Activated CD4-positive, alpha-beta T cell treated with anti-CD3 and anti-CD28 coated beads for 1 hour (primary cell): ENCODE results near the gene NETO1.

Experiments
- DNase-seq: peaks from one replicate; pipeline ENCODE4 v3.0.0-alpha.2; 2020

The NETO1 gene

GRCh38 chr18:72843743-72844142 is 24.0 kb downstream of the NETO1 start:
- no peak for DNase-seq

- DNase-seq: no peak
Observed at GRCh38 chr18:72840109-72840508, 27.7 kb downstream of the NETO1 start.

- no peak for DNase-seq
Observed at GRCh38 chr18:72834731-72835130, 33.1 kb downstream of the NETO1 start.

- no peak for DNase-seq
Observed at GRCh38 chr18:72833471-72833870, 34.3 kb downstream of the NETO1 start.

- no peak for DNase-seq
Observed at GRCh38 chr18:72830109-72830508, 37.7 kb downstream of the NETO1 start.

GRCh38 chr18:72828601-72829000 is 39.2 kb downstream of the NETO1 start:
- DNase-seq: no peak

GRCh38 chr18:72826736-72827135 is 41.1 kb downstream of the NETO1 start:
- DNase-seq: no peak

GRCh38 chr18:72823345-72823744 is 44.4 kb downstream of the NETO1 start:
- DNase-seq: no peak

- no peak for DNase-seq
Observed at GRCh38 chr18:72822202-72822601, 45.6 kb downstream of the NETO1 start.

GRCh38 chr18:72820571-72820970 is 47.2 kb downstream of the NETO1 start:
- DNase-seq: no peak

- no peak for DNase-seq
Observed at GRCh38 chr18:72819050-72819449, 48.7 kb downstream of the NETO1 start.

- no peak for DNase-seq
Observed at GRCh38 chr18:72811047-72811446, 56.7 kb downstream of the NETO1 start.

- no peak for DNase-seq
Observed at GRCh38 chr18:72808680-72809079, 59.1 kb downstream of the NETO1 start.

- no peak for DNase-seq
Observed at GRCh38 chr18:72799106-72799505, 68.7 kb downstream of the NETO1 start.

- DNase-seq: no peak
Observed at GRCh38 chr18:72783530-72783929, 84.3 kb downstream of the NETO1 start.

- no peak for DNase-seq
Observed at GRCh38 chr18:72774914-72775313, 92.9 kb downstream of the NETO1 start.

- DNase-seq: no peak
Observed at GRCh38 chr18:72772916-72773315, 94.9 kb downstream of the NETO1 start.

GRCh38 chr18:72768681-72769229 is 99.0 kb downstream of the NETO1 start:
- no peak for DNase-seq

- no peak for DNase-seq
Observed at GRCh38 chr18:72762515-72763122, 105.2 kb downstream of the NETO1 start.

- no peak for DNase-seq
Observed at GRCh38 chr18:72752220-72752619, 115.6 kb downstream of the NETO1 start.

- no peak for DNase-seq
Observed at GRCh38 chr18:72742002-72742401, 125.8 kb downstream of the NETO1 start.

GRCh38 chr18:72738136-72738535 is 129.7 kb downstream of the NETO1 start:
- DNase-seq: no peak

- no peak for DNase-seq
Observed at GRCh38 chr18:72727776-72728175, 140.0 kb downstream of the NETO1 start.

- DNase-seq: no peak
Observed at GRCh38 chr18:72727038-72727655, 140.6 kb downstream of the NETO1 start.

- DNase-seq: no peak
Observed at GRCh38 chr18:72726201-72726600, 141.6 kb downstream of the NETO1 start.
